Mesodermal cell (in vitro differentiated cells): ENCODE results near the gene INAFM1.
"Not testable (repeated sequence)": the region's sequence is repeated elsewhere in the genome, so short reads cannot be mapped to it uniquely, and the experiment has no call there.

Experiments
- H3K27ac ChIP-seq: 2 replicates; pipeline ENCODE4 v1.7.0; 2013; ENCODE audit warnings: mild to moderate bottlenecking, low read depth, low read length, moderate library complexity; ENCODE audit not compliant: severe bottlenecking
- H3K36me3 ChIP-seq: 2 replicates; pipeline ENCODE4 v1.7.1; 2013; ENCODE audit warnings: mild to moderate bottlenecking, low read length, moderate library complexity; ENCODE audit not compliant: control insufficient read depth, insufficient read depth
- H3K4me1 ChIP-seq: one replicate; pipeline ENCODE4 v1.7.1; 2013; ENCODE audit warnings: mild to moderate bottlenecking, low read length; ENCODE audit not compliant: insufficient read depth, control insufficient read depth, poor library complexity, severe bottlenecking
- H3K4me3 ChIP-seq: 2 replicates; pipeline ENCODE4 v1.7.0; 2013; ENCODE audit warnings: low read length, control low read depth, mild to moderate bottlenecking; ENCODE audit not compliant: insufficient read depth, poor library complexity, severe bottlenecking; ENCODE audit errors: extremely low read depth
- H3K9me3 ChIP-seq: 2 replicates; pipeline ENCODE4 v1.7.1; 2013; ENCODE audit warnings: mild to moderate bottlenecking, low read length, moderate library complexity; ENCODE audit not compliant: control insufficient read depth
- WGBS, 2 experiments: methylation state at CpG; one replicate each; pipeline ENCODE4 v1.1.5; 2013; ENCODE audit warnings: missing lambda C conversion rate in 2 of 2; ENCODE audit not compliant: insufficient coverage in 2 of 2; 5-methylcytosine and 5-hydroxymethylcytosine counted together

INAFM1 gene

DNA sequence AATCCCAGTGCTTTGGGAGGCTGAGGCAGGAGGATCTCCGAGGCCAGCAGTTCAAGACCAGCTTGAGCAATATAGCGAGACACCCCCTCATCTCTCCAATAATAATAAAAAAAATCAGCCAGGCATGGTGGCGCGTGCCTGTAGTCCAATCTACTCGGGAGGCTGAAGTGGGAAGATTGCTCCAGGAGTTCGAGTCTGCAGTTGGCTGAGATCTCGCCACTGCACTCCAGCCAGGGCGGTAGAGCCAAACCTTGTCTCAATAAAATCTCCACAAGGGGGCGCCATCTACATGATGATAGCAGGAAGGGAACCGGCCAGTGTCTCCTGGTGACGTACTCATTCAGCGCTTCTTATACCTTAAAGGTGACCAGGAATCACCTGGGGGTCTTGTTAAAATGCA is 21.4 kb downstream of the INAFM1 start:
- H3K9me3 ChIP-seq = no peaks in the 10 kb centered on the region
- no peaks in the 10 kb centered on the region for H3K36me3 ChIP-seq
- WGBS, 2 experiments = 16 to 34% methylated on average over 5 to 10 of the region's 12 CpGs
- no peak overlapping the region for H3K4me3 ChIP-seq
- no peaks in the 10 kb centered on the region for H3K4me1 ChIP-seq
- no peak overlapping the region for H3K27ac ChIP-seq

DNA sequence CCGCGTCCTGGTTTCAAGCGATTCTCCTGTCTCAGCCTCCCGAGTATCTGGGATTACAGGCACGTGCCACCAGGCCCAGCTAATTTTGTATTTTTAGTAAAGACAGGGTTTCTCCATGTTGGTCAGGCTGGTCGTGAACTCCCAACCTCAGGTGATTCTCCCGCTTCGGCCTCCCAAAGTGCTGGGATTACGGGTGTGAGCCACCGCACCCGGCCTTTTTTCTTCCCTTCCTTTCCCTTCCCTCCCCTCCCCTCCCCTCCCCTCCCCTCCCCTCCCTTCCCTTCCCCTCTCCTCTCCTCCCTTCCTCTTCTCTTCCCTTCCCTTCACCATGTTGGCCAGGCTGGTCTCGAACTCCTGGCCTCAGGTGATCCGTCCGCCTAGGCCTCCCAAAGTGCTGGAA is 26.2 kb downstream of the INAFM1 start:
- not testable (repeated sequence) for H3K36me3 ChIP-seq, H3K9me3 ChIP-seq, H3K4me1 ChIP-seq, H3K4me3 ChIP-seq, H3K27ac ChIP-seq
- 88 to 97% methylated on average over 6 to 7 of the region's 14 CpGs for whole genome bisulfite sequencing, 2 experiments

DNA sequence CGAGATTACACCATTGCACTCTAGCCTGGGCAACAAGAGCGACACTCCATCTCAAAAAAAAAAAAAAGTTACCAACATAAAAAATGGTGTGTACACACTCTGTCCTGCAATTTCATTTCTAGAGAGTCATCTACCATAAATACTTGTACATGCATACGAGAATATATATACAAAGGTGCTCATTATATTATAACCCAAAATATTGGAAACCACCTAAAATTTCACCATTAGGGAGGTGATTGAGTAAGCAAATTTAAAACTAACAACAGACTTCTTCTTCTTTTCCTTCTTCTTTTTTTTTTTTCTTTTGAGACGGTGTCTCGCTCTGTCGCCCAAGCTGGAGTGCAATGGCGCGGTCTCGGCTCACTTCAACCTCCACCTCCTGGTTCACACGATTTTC is 27.6 kb downstream of the INAFM1 start:
- Histone ChIP-seq H3K4me3 (no peak overlapping the region), H3K27ac (no peak overlapping the region), H3K4me1 (no peaks in the 10 kb centered on the region), H3K36me3 (no peaks in the 10 kb centered on the region), H3K9me3 (no peaks in the 10 kb centered on the region)
- WGBS, 2 experiments = 91 to 92% methylated on average over 6 to 9 of the region's 10 CpGs

DNA sequence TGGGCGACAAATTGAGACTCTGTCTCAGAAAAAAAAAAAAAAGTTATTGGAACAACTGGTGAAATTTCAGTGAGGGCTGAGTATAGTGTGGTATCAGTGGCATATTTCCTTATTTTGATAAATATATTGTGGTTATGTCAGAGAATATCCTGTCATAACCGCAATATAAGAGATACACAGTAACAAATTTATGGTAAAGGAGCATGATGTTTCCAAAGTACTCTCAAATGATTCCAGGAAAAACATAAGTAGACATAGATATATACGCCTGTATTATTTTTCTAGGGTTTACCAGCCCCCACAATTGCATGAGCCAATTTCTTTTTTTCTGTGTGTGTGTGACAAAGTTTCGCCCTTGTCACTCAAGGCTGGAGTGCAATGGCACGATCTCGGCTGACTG is 29.3 kb downstream of the INAFM1 start:
- no peak overlapping the region for H3K27ac ChIP-seq
- 85 to 100% methylated on average over 1 to 3 of the region's 6 CpGs for WGBS, 2 experiments
- H3K9me3 ChIP-seq = no peaks in the 10 kb centered on the region
- H3K36me3 ChIP-seq = no peaks in the 10 kb centered on the region
- H3K4me3 ChIP-seq = no peak overlapping the region
- H3K4me1 ChIP-seq = no peaks in the 10 kb centered on the region

DNA sequence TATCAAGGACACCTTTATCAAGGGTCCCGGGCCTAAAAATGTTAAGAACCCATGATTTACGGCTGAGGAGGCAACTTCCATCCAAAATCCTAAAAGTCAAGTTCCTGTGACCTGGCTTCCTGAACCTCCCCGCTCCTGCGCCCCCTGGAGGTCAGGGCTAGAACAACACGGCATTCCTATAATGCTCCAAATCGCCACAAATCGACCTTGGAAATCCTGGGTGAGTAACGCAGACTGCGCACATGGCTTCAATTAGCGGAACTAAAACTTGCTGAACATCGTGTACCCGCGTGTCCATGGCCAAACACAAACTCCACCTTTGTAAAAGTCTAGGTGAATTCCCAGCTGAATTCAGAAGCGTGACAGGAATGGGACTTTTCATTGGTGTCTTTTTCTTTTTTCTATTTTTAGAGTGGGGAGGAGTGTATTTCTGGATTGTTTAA is 30.6 kb downstream of the INAFM1 start:
- Histone ChIP-seq H3K4me3 (no peak overlapping the region), H3K9me3 (no peaks in the 10 kb centered on the region), H3K4me1 (no peaks in the 10 kb centered on the region), H3K36me3 (no peaks in the 10 kb centered on the region), H3K27ac (no peak overlapping the region)
- 13 to 15% methylated on average over 12 of the region's 14 CpGs for WGBS, 2 experiments

DNA sequence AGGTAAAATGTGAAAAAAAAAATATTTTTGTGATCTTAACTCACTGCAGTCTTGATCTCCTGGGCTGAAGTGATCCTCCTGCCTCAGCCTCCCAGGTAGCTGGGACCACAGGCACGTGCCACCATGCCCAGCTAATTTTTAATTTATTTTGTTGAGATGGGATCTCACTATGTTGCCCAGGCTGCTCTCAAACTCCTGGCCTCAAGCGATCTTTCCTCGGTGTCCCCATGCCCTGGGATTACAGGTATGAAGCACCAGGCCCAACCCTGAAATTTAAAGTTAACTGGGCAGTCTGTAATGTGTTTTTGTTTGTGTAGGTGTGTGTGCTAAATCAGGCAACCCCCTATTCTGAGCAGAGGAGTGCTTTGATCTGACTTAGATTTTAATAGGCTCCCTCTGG is 31.6 kb downstream of the INAFM1 start:
- 95% methylated on average over 3 of the region's 3 CpGs for WGBS, 2 experiments
- no peaks in the 10 kb centered on the region for H3K4me1 ChIP-seq
- H3K27ac ChIP-seq = no peak overlapping the region
- H3K9me3 ChIP-seq = no peaks in the 10 kb centered on the region
- no peak overlapping the region for H3K4me3 ChIP-seq
- no peaks in the 10 kb centered on the region for H3K36me3 ChIP-seq

DNA sequence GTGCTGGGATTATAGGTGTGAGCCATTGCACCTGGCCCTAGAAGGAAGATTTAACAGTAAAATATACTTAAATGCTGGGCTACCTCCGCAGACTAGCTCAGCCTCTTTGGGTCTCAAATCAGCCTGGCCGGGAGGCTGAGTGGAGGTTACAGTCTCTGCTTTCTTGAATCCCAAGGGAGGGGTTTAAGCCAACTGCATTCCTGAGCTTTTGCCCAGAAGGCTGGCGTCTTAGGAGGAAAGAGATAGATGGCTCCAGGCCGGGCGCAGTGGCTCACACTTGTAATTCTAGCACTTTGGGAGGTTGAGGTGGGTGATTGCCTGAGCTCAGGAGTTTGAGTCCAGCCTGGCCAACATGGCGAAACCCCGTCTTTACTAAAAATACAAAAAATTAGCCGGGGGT is 34.4 kb downstream of the INAFM1 start:
- Histone ChIP-seq H3K27ac (no peak overlapping the region), H3K4me3 (no peak overlapping the region), H3K36me3 (no peaks in the 10 kb centered on the region), H3K4me1 (no peaks in the 10 kb centered on the region), H3K9me3 (no peaks in the 10 kb centered on the region)
- 83 to 89% methylated on average over 7 to 8 of the region's 8 CpGs for WGBS, 2 experiments

DNA sequence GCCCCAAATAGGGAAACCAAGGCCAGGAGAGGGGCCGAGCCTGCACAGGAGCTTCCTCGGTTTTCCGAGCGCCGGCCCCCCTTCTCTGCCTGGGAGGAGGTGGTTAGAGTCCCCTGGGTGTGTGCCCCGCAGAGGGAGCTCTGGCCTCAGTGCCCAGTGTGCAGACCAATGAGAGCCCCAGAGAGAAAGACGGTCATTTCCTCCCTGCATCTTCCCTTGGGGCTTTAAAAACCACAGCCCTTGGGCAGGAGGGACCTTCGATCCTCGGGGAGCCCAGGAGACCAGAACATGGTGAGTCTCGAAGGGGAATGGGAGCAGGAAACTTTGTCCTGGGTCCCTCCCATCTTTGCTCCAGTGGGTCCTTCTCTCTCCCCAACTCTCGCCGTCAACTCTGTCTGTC is 34.9 kb downstream of the INAFM1 start, which contains the start of gene C5AR1:
C5AR1 (plus strand) TSS at position 254 of the 400 bp plus-strand sequence; CDS start at position 289, 35 bp downstream.
- no peaks in the 10 kb centered on the region for H3K9me3 ChIP-seq
- H3K4me3 ChIP-seq = no peak within 1 kb of the TSS
- H3K27ac ChIP-seq = no peak within 1 kb of the TSS
- H3K36me3 ChIP-seq = no peaks in the 10 kb centered on the region
- WGBS, 2 experiments = 65 to 83% methylated on average over 6 to 11 of the region's 12 CpGs
- no peaks in the 10 kb centered on the region for H3K4me1 ChIP-seq

DNA sequence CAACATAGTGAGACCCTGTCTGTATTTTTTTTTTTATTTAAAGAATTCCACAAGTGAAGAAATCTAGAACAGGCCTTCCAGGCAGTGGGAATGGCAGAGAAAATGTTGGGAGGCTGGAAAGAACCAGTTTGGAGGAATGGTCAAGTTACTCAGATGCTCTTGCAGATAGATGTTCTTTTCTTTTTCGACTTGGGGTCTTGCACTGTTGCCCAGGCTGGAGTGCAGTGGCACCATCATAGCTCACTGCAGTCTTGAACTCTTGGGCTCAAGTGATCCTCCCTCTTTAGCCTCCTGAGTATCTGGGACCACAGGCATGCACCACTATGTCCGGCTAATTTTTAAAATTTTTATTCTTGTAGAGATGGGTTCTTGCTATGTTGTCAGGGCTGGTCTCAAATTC is 35.6 kb downstream of the INAFM1 start:
- WGBS, 2 experiments = 100% methylated on average over 1 of the region's 2 CpGs
- Histone ChIP-seq H3K36me3 (no peaks in the 10 kb centered on the region), H3K9me3 (no peaks in the 10 kb centered on the region), H3K27ac (no peak overlapping the region), H3K4me1 (no peaks in the 10 kb centered on the region), H3K4me3 (no peak overlapping the region)

DNA sequence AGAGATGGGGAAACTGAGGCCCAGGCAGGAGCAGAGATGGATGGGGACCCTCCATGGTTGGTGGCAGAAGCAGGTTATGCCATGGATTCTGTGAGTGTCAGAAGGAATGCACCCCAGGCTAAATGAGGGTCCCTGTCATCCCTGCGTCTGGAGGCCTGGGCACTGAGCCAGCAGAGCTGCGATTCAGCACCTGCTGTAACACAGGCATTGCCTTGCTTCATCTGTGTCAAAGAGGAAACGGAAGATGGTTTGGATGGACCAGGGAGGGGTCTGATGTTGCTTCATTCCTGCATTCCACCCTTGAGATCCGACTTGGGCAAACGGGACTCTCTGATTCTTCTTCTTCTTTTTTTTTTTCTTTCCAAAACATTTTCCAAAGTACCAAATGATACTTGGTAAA is 36.1 kb downstream of the INAFM1 start:
- no peaks in the 10 kb centered on the region for H3K36me3 ChIP-seq
- no peak overlapping the region for H3K27ac ChIP-seq
- 79 to 92% methylated on average over 3 to 4 of the region's 5 CpGs for WGBS, 2 experiments
- H3K4me1 ChIP-seq = no peaks in the 10 kb centered on the region
- H3K9me3 ChIP-seq = no peaks in the 10 kb centered on the region
- H3K4me3 ChIP-seq = no peak overlapping the region

DNA sequence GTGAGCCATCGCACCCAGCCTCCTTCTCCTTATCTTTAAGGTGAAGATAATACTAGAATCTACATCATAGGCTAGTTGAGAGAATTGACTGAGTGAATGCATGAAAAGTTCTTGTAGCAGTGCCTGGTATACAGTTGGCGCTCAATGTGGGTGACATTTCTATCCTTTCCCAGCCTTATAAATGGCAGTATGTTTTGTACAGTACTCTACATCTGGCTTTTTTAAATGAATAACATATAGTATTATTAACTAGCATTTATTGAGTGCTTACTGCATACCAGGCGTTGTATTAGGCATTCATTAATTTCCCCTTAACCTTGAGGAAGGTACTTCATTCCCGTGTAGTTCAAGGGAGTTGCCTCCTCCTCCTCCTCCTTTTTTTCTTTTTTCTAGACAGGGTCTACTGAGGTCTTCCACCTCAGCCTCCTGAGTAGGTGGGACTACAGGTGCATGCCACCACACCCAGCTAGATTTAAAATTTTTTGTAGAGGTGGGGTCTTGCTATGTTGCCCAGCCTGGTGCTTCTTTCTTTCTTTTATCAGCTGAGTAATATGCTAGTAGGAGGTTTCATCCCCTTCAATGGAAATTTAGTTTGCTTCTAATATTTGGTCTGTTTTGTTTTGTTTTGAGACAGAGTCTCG is 37.8 kb downstream of the INAFM1 start:
- 83 to 92% methylated on average over 2 of the region's 5 CpGs for WGBS, 2 experiments

More for the DNA sequence above, 37.8 kb downstream of the INAFM1 start:
- no peak overlapping the region for H3K27ac ChIP-seq
- no peaks in the 10 kb centered on the region for H3K36me3 ChIP-seq
- H3K4me3 ChIP-seq = no peak overlapping the region
- H3K4me1 ChIP-seq = no peaks in the 10 kb centered on the region
- no peaks in the 10 kb centered on the region for H3K9me3 ChIP-seq
